GM12878 (cell line): Measurements from ENCODE around the gene FBXL5. TPM values are rescaled to one million over a fixed set of nuclear protein-coding genes. Genes with fewer than 3 reads are reported as not detected.

Experiments used
- ATAC-seq: fragments of 200-7000 bp; cut with Tn5 transposase; 3 replicates; pipeline ENCODE4 v1.9.1; 2020; ENCODE audit warnings: mild to moderate bottlenecking, moderate library complexity
- BruUV-seq: library from RNA; stranded (reverse); fragments of 400-500 nt; replicated peaks from 2 replicates; lab custom pipeline; 2021; lab: Mats Ljungman, UMichigan
- CTCF ChIA-PET: fragments of 300-600 bp; sonication (Branson Sonifier 250); formaldehyde crosslinking; extraction: SDS; loops from one replicate; lab custom pipeline; 2021; ENCODE audit warnings: inconsistent platforms; lab: Yijun Ruan, JAX
- POLR2A ChIA-PET: fragments of 350-600 bp; formaldehyde crosslinking; extraction: SDS; loops from one replicate; lab custom pipeline; 2021; ENCODE audit warnings: inconsistent platforms; lab: Charles Lee
- RAD21 ChIA-PET: fragments of 300-600 bp; sonication (Branson Sonifier 250); formaldehyde crosslinking; loops from one replicate; lab custom pipeline; 2023; ENCODE audit warnings: antibody characterized with exemption; ENCODE audit not compliant: unreplicated experiment; lab: Charles Lee
- SMC1A ChIA-PET: fragments of 300-600 bp; sonication (Branson Sonifier 250); formaldehyde crosslinking; loops from one replicate; lab custom pipeline; 2023; ENCODE audit not compliant: unreplicated experiment, uncharacterized antibody; lab: Charles Lee
- DNase-seq: peaks from one replicate; pipeline ENCODE4 v3.0.0-alpha.2; 2011; ENCODE audit warnings: low read depth, low spot score
- FAIRE-seq: peaks from 3 replicates; lab custom pipeline; 2011; peaks lifted over from hg19 to GRCh38; lab: Jason Lieb, UNC
- H2AFZ ChIP-seq: 2 replicates; pipeline ENCODE4 v1.6.0; 2011; ENCODE audit warnings: low read depth, low read length, control low read depth; ENCODE audit not compliant: control insufficient read depth
- H3K27ac ChIP-seq: 2 replicates; pipeline ENCODE4 v1.5.1; 2011; ENCODE audit warnings: control low read depth; ENCODE audit not compliant: control insufficient read depth, insufficient read depth
- H3K27me3 ChIP-seq, 2 experiments: replicated peaks in 1 of 2; 2 replicates each; pipeline versions ENCODE4 v1.6.0 to v1.6.1; 2011; ENCODE audit warnings: low read length in 1 of 2; ENCODE audit not compliant: control insufficient read depth in 2 of 2, insufficient read depth in 2 of 2
- H3K36me3 ChIP-seq, 2 experiments: 2 replicates each; pipeline ENCODE4 v1.5.1; 2011; ENCODE audit warnings: low read length in 1 of 2; ENCODE audit not compliant: control insufficient read depth in 2 of 2, insufficient read depth in 2 of 2
- H3K4me1 ChIP-seq: 2 replicates; pipeline ENCODE4 v1.6.1; 2011; ENCODE audit warnings: mild to moderate bottlenecking, low read length, moderate library complexity, mixed read lengths; ENCODE audit not compliant: control insufficient read depth, insufficient read depth
- H3K4me2 ChIP-seq: 2 replicates; pipeline ENCODE4 v1.6.0; 2011; ENCODE audit warnings: control low read depth; ENCODE audit not compliant: control insufficient read depth, insufficient read depth
- H3K4me3 ChIP-seq: fragments of 200-600 bp; sonication (generic); 2 replicates; pipeline ENCODE4 v1.5.1; 2016
- H3K79me2 ChIP-seq: 2 replicates; pipeline ENCODE4 v1.6.0; 2011; ENCODE audit warnings: low read length; ENCODE audit not compliant: control insufficient read depth, insufficient read depth
- H3K9ac ChIP-seq: 2 replicates; pipeline ENCODE4 v1.8.0; 2011; ENCODE audit warnings: low read length, control low read depth, mixed read lengths; ENCODE audit not compliant: control insufficient read depth, insufficient read depth
- H3K9me3 ChIP-seq: replicated peaks from 3 replicates; pipeline ENCODE4 v1.5.1; 2011; ENCODE audit warnings: mild to moderate bottlenecking, low read length; ENCODE audit not compliant: control insufficient read depth, insufficient read depth
- H4K20me1 ChIP-seq: 2 replicates; pipeline ENCODE4 v1.6.0; 2011; ENCODE audit not compliant: control insufficient read depth, insufficient read depth
- ASH2L ChIP-seq: fragments of 300-600, 200-600 bp; sonication (generic); IDR thresholded peaks from 2 replicates; pipeline ENCODE4 v1.6.1; 2017; ENCODE audit warnings: low read depth, mild to moderate bottlenecking, borderline replicate concordance
- CBX3 ChIP-seq: fragments of 200-600 bp; sonication (generic); IDR thresholded peaks from 2 replicates; pipeline ENCODE4 v1.6.1; 2016; ENCODE audit warnings: low read depth, borderline replicate concordance
- CEBPB ChIP-seq, 2 experiments: fragments of 150-350 bp in 1 of 2; IDR thresholded peaks; 2 replicates each; pipeline ENCODE4 v1.6.1; 2012 to 2014; ENCODE audit warnings: low read depth in 2 of 2, low read length in 2 of 2, borderline replicate concordance in 1 of 2, inconsistent platforms in 1 of 2
- CUX1 ChIP-seq: IDR thresholded peaks from 2 replicates; pipeline ENCODE4 v1.6.1; 2012; ENCODE audit warnings: improper control_type of control experiment, low read depth, low read length; ENCODE audit not compliant: insufficient replicate concordance
- FOXM1 ChIP-seq: IDR thresholded peaks from 2 replicates; pipeline ENCODE4 v1.6.1; 2012; ENCODE audit warnings: low read depth, mild to moderate bottlenecking, inconsistent platforms, low read length, moderate library complexity
- IRF4 ChIP-seq: IDR thresholded peaks from 2 replicates; pipeline ENCODE4 v1.6.1; 2011; ENCODE audit warnings: low read depth, low read length
- JUNB ChIP-seq: IDR thresholded peaks from 2 replicates; pipeline ENCODE4 v1.6.1; 2016; ENCODE audit warnings: antibody characterized with exemption, mild to moderate bottlenecking
- NFXL1 ChIP-seq: fragments of 450-650 bp; IDR thresholded peaks from 2 replicates; pipeline ENCODE4 v1.6.1; 2017; ENCODE audit warnings: antibody characterized with exemption, mild to moderate bottlenecking, borderline replicate concordance
- NR2C2 ChIP-seq: IDR thresholded peaks from 2 replicates; pipeline ENCODE4 v1.6.1; 2011; ENCODE audit warnings: borderline replicate concordance, low read depth; ENCODE audit not compliant: control insufficient read depth, insufficient read length
- RB1 ChIP-seq: fragments of 450-650 bp; formaldehyde crosslinking; IDR thresholded peaks from 2 replicates; pipeline ENCODE4 v1.6.1; 2017; ENCODE audit warnings: mild to moderate bottlenecking, borderline replicate concordance
- RBBP5 ChIP-seq: fragments of 200-600 bp; sonication (generic); conservative IDR thresholded peaks from 2 replicates; pipeline ENCODE4 v1.6.1; 2016
- RCOR1 ChIP-seq: conservative IDR thresholded peaks from 2 replicates; pipeline ENCODE4 v1.6.1; 2012; ENCODE audit warnings: low read depth, low read length, improper control_type of control experiment
- SMAD1 ChIP-seq: fragments of 450-650 bp; IDR thresholded peaks from 2 replicates; pipeline ENCODE4 v1.6.1; 2018; ENCODE audit warnings: mild to moderate bottlenecking, low read depth; ENCODE audit not compliant: partially characterized antibody
- SMAD5 ChIP-seq: IDR thresholded peaks from 2 replicates; pipeline ENCODE4 v1.6.1; 2016; ENCODE audit warnings: antibody characterized with exemption, low read depth
- SP1 ChIP-seq: IDR thresholded peaks from one replicate; pipeline ENCODE4 v1.6.1; 2011; ENCODE audit warnings: low read depth, low read length
- WRNIP1 ChIP-seq: IDR thresholded peaks from 2 replicates; pipeline ENCODE4 v1.6.1; 2011; ENCODE audit warnings: low read depth, low read length, improper control_type of control experiment, borderline replicate concordance
- ZNF217 ChIP-seq: fragments of 450-650 bp; IDR thresholded peaks from 2 replicates; pipeline ENCODE4 v1.6.1; 2017; ENCODE audit warnings: antibody characterized with exemption, mild to moderate bottlenecking
- ZNF384 ChIP-seq: IDR thresholded peaks from 2 replicates; pipeline ENCODE4 v1.6.1; 2012; ENCODE audit warnings: low read depth, mild to moderate bottlenecking, low read length, improper control_type of control experiment, borderline replicate concordance
- WGBS: methylation state at CpG from one replicate; pipeline ENCODE4 v1.1.6; 2016; ENCODE audit warnings: low lambda C conversion rate; ENCODE audit not compliant: insufficient replicate concordance, insufficient coverage; ENCODE audit errors: missing lambda C conversion rate; 5-methylcytosine and 5-hydroxymethylcytosine counted together
- in situ Hi-C: fragments of 300-500 bp; cut with MboI; formaldehyde crosslinking; loops from 9 replicates; pipeline ENCODE4 v1.14.3; 2018; ENCODE audit warnings: mixed read lengths
- intact Hi-C: fragments of 100-400 bp; cut with micrococcal nuclease; formaldehyde crosslinking; loops from one replicate; pipeline ENCODE4 v1.14.2; 2022; ENCODE audit not compliant: unreplicated experiment
- polyA plus RNA-seq, 11 experiments: library from polyadenylated mRNA; depleted of rRNA in 4 of 11; unstranded in 6 of 11; stranded (reverse) in 5 of 11; fragments of >200 nt; fragmentation: Nextera tagmentation in 4 of 11; fragmentation: Illumina TruSeq in 1 of 11; extraction: Ambion mirVana in 4 of 11; extraction: Trizol in 1 of 11; gene quantifications; 1 replicate in 1 of 11; 2 replicates in 10 of 11; pipeline versions ENCODE4 v1.2.1 to v1.2.3, GENCODE V29; 2011 to 2016; ENCODE audit warnings: inconsistent platforms in 2 of 11, missing spikeins in 2 of 11, low read depth in 1 of 11
- total RNA-seq, 4 experiments: library from RNA; depleted of rRNA in 3 of 4; stranded (reverse); fragments of >200 nt in 3 of 4; fragmentation: Illumina TruSeq in 1 of 4; extraction: Trizol in 1 of 4; gene quantifications; 2 replicates each; pipeline versions ENCODE4 v1.2.1 to v1.2.3, GENCODE V29; 2013 to 2021

The FBXL5 gene
- total and polyA plus RNA-seq, 10 of the 15 experiments (the other 5 are each of a cell fraction or from before 2014, with no cell fraction given): 10.1 to 46.2 (median 32.7) TPM

GRCh38 chr4:15658781-15659180, 3.6 kb upstream of the FBXL5 start:
- WGBS: 63% methylated on average over 2 of the region's 2 CpGs
- DNase-seq (no peak), FAIRE-seq (no peak), ATAC-seq (no peak)
- in situ Hi-C loops (loop anchor here (10.0 kb wide), 1 partner anchor 654 kb away; the partner anchor contains the start of gene CPEB2), intact Hi-C loops (loop anchor here (10.0 kb wide), 2 partner anchors 116 to 1494 kb away; partner anchors contain the start of gene CD38)
- no peak for TF ChIP-seq SMAD5
- no peak for TF ChIP-seq NR2C2
- no peak for TF ChIP-seq WRNIP1
- TF ChIP-seq FOXM1: no peak
- no peak for TF ChIP-seq ZNF217
- no peak for TF ChIP-seq RB1
- no peak for TF ChIP-seq CBX3
- TF ChIP-seq IRF4: no peak
- TF ChIP-seq NFXL1: no peak
- TF ChIP-seq SMAD1: no peak
- no peak for TF ChIP-seq CUX1
- TF ChIP-seq ASH2L: no peak
- no peak for TF ChIP-seq RCOR1
- no peak for TF ChIP-seq JUNB
- TF ChIP-seq RBBP5: no peak
- no peak for TF ChIP-seq CEBPB (IDR thresholded peaks at IDR 0.05; ENCODE audit: borderline replicate concordance in 1 of 2, low read depth in 2 of 2, low read length in 2 of 2)
- no peak for TF ChIP-seq SP1
- TF ChIP-seq ZNF384: no peak
- Histone ChIP-seq H3K27me3 (no peaks in the 10 kb centered on the region), H3K4me3 (no peak overlapping the region), H2AFZ (no peak overlapping the region), H3K79me2 (peaks cover 14% of the 10 kb centered on the region), H3K9me3 (no peaks in the 10 kb centered on the region), H3K4me2 (no peak overlapping the region), H3K4me1 (peaks cover 3% of the 10 kb centered on the region; the same call in 1 of the 2 replicates), H3K27ac (no peak overlapping the region), H3K9ac (no peak overlapping the region), H3K36me3 (no peaks in the 10 kb centered on the region), H4K20me1 (no peaks in the 10 kb centered on the region)
- ChIA-PET POLR2A (interaction anchor here (1.0 kb wide), 1 partner anchor 17 kb away, joined by 6 read pairs; no protein-coding TSS in a partner anchor), CTCF (interaction anchor here (0.5 to 1.0 kb wide), 2 partner anchors 17 to 330 kb away, joined by 3 to 4 read pairs; no protein-coding TSS in a partner anchor), RAD21 (no interaction called here), SMC1A (interaction anchor here (1.1 to 1.5 kb wide), 2 partner anchors 8 to 16 kb away, joined by 3 to 4 read pairs; no protein-coding TSS in a partner anchor)
- BruUV-seq: no TSS peak
